Stomach smooth muscle (tissue), 2 donors: ENCODE data around the gene KRTAP10-2.
"Not testable (repeated sequence)": the region's sequence is repeated elsewhere in the genome, so short reads cannot be mapped to it uniquely, and the experiment has no call there.

Experiments
- H3K27ac ChIP-seq: one replicate; pipeline ENCODE4 v1.7.0; 2013; ENCODE audit warnings: mild to moderate bottlenecking, low read length, inconsistent platforms
- H3K27me3 ChIP-seq, 2 donors: one replicate each; pipeline ENCODE4 v1.7.0; 2013; ENCODE audit warnings: low read length in 2 of 2; ENCODE audit not compliant: insufficient read depth in 2 of 2, control insufficient read depth in 1 of 2
- H3K36me3 ChIP-seq, 2 donors: one replicate each; pipeline ENCODE4 v1.7.0; 2013; ENCODE audit warnings: low read length in 2 of 2; ENCODE audit not compliant: control insufficient read depth in 2 of 2, insufficient read depth in 2 of 2
- H3K4me1 ChIP-seq: one replicate; pipeline ENCODE4 v1.7.0; 2013; ENCODE audit warnings: low read length; ENCODE audit not compliant: control insufficient read depth, insufficient read depth
- H3K4me3 ChIP-seq, 2 donors: one replicate each; pipeline ENCODE4 v1.7.0; 2013; ENCODE audit warnings: low read length in 2 of 2
- H3K9ac ChIP-seq, 2 donors: one replicate each; pipeline ENCODE4 v1.7.0; 2013; ENCODE audit warnings: low read length in 2 of 2, mild to moderate bottlenecking in 1 of 2
- H3K9me3 ChIP-seq, 2 donors: one replicate each; pipeline ENCODE4 v1.7.0; 2013; ENCODE audit warnings: low read length in 2 of 2; ENCODE audit not compliant: control insufficient read depth in 2 of 2
- donor health status: healthy.
- donor health status: Pancreatic carcinoma.

Gene KRTAP10-2

GRCh38 chr21:44592446-44593311 lies 41.4 kb upstream of the KRTAP10-2 start, which contains the start of gene KRTAP10-6:
KRTAP10-6 (minus strand) TSS chr21:44592505; CDS start chr21:44592484, 21 bp downstream.
- no peak within 1 kb of the TSS for H3K27ac ChIP-seq
- no peak within 1 kb of the TSS for H3K4me3 ChIP-seq
- peaks cover 9 to 15% of the 10 kb centered on the region in 2 donors for H3K27me3 ChIP-seq
- H3K36me3 ChIP-seq: no peaks in the 10 kb centered on the region
- H3K9me3 ChIP-seq: no peaks in the 10 kb centered on the region
- H3K4me1 ChIP-seq: no peaks in the 10 kb centered on the region
- no peak within 1 kb of the TSS for H3K9ac ChIP-seq

- H3K4me3 ChIP-seq, H3K36me3 ChIP-seq, H3K9me3 ChIP-seq, H3K9ac ChIP-seq, H3K27ac ChIP-seq, H3K4me1 ChIP-seq: not testable (repeated sequence)
- peaks cover 9 to 15% of the 10 kb centered on the region in 2 donors for H3K27me3 ChIP-seq
These were observed 40.5 kb upstream of the KRTAP10-2 start for GRCh38 chr21:44591801-44592130.

GRCh38 chr21:44590897-44591800 lies 39.8 kb upstream of the KRTAP10-2 start:
- not testable (repeated sequence) for H3K9ac ChIP-seq, H3K4me1 ChIP-seq, H3K36me3 ChIP-seq, H3K27ac ChIP-seq, H3K9me3 ChIP-seq, H3K4me3 ChIP-seq
- peaks cover 10 to 15% of the 10 kb centered on the region in 2 donors for H3K27me3 ChIP-seq

GRCh38 chr21:44590311-44590721 lies 39.0 kb upstream of the KRTAP10-2 start:
- peaks cover 14 to 17% of the 10 kb centered on the region in 2 donors for H3K27me3 ChIP-seq
- H3K36me3 ChIP-seq: no peaks in the 10 kb centered on the region
- H3K9ac ChIP-seq: no peak overlapping the region
- peaks cover 0 to 2% of the 10 kb centered on the region in 2 donors for H3K9me3 ChIP-seq
- no peaks in the 10 kb centered on the region for H3K4me1 ChIP-seq
- no peak overlapping the region for H3K27ac ChIP-seq
- no peak overlapping the region for H3K4me3 ChIP-seq

- peaks cover 16 to 17% of the 10 kb centered on the region in 2 donors for H3K27me3 ChIP-seq
These were observed 38.4 kb upstream of the KRTAP10-2 start for GRCh38 chr21:44589586-44590305.

GRCh38 chr21:44589094-44589493 lies 37.8 kb upstream of the KRTAP10-2 start:
- H3K36me3 ChIP-seq: no peaks in the 10 kb centered on the region
- H3K27me3 ChIP-seq: peaks cover 16 to 19% of the 10 kb centered on the region in 2 donors
- H3K4me3 ChIP-seq: no peak overlapping the region
- H3K27ac ChIP-seq: no peak overlapping the region
- H3K4me1 ChIP-seq: no peaks in the 10 kb centered on the region
- H3K9me3 ChIP-seq: peaks cover 0 to 3% of the 10 kb centered on the region in 2 donors
- H3K9ac ChIP-seq: no peak overlapping the region

More at GRCh38 chr21:44589586-44590305, 38.4 kb upstream of the KRTAP10-2 start:
- peaks cover 0 to 3% of the 10 kb centered on the region in 2 donors for H3K9me3 ChIP-seq
- no peak overlapping the region for H3K9ac ChIP-seq
- H3K4me1 ChIP-seq: no peaks in the 10 kb centered on the region
- no peaks in the 10 kb centered on the region for H3K36me3 ChIP-seq
- H3K27ac ChIP-seq: no peak overlapping the region
- H3K4me3 ChIP-seq: no peak overlapping the region

GRCh38 chr21:44585892-44586291 lies 34.6 kb upstream of the KRTAP10-2 start:
- H3K9me3 ChIP-seq: peaks cover 0 to 3% of the 10 kb centered on the region in 2 donors
- no peaks in the 10 kb centered on the region for H3K36me3 ChIP-seq
- no peaks in the 10 kb centered on the region for H3K4me1 ChIP-seq
- no peak overlapping the region for H3K4me3 ChIP-seq
- H3K9ac ChIP-seq: no peak overlapping the region
- H3K27ac ChIP-seq: no peak overlapping the region
- peaks cover 14 to 20% of the 10 kb centered on the region in 2 donors for H3K27me3 ChIP-seq

GRCh38 chr21:44583800-44584147 lies 32.5 kb upstream of the KRTAP10-2 start:
- Histone ChIP-seq H3K27ac (no peak overlapping the region), H3K36me3 (no peaks in the 10 kb centered on the region), H3K4me3 (no peak overlapping the region), H3K27me3 (peaks cover 8 to 14% of the 10 kb centered on the region in 2 donors), H3K9me3 (peaks cover 0 to 3% of the 10 kb centered on the region in 2 donors), H3K9ac (no peak overlapping the region), H3K4me1 (no peaks in the 10 kb centered on the region)

- Histone ChIP-seq H3K36me3 (no peaks in the 10 kb centered on the region), H3K4me1 (no peaks in the 10 kb centered on the region), H3K9me3 (peaks cover 3% of the 10 kb centered on the region in 2 donors), H3K27ac (no peak overlapping the region), H3K4me3 (no peak overlapping the region), H3K27me3 (peaks cover 8 to 14% of the 10 kb centered on the region in 2 donors), H3K9ac (no peak overlapping the region)
These were observed 31.9 kb upstream of the KRTAP10-2 start for GRCh38 chr21:44583089-44583799.

- peaks cover 3 to 10% of the 10 kb centered on the region in 2 donors for H3K9me3 ChIP-seq
- H3K27me3 ChIP-seq: peaks cover 8 to 14% of the 10 kb centered on the region in 2 donors
- H3K9ac ChIP-seq: no peak overlapping the region
These were observed 30.8 kb upstream of the KRTAP10-2 start for GRCh38 chr21:44582055-44582454.

More at GRCh38 chr21:44582055-44582454, 30.8 kb upstream of the KRTAP10-2 start:
- Histone ChIP-seq H3K36me3 (no peaks in the 10 kb centered on the region), H3K27ac (no peak overlapping the region), H3K4me1 (no peaks in the 10 kb centered on the region), H3K4me3 (no peak overlapping the region)
